Right lobe of liver (tissue), 6 donors: ENCODE results near the gene GPR82. TPM values are rescaled to one million over a fixed set of nuclear protein-coding genes. Genes with fewer than 3 reads are reported as not detected.

Experiments used
- ATAC-seq, 4 donors: fragments of 200-7000 bp; cut with Tn5 transposase; one replicate each; pipeline ENCODE4 v1.9.1; 2020; ENCODE audit warnings: mild to moderate bottlenecking in 4 of 4, moderate library complexity in 4 of 4
- DNase-seq, 3 donors: peaks; one replicate each; pipeline ENCODE4 v3.0.0-alpha.2; 2020
- H3K27ac ChIP-seq, 3 donors: fragments of 200-600 bp; one replicate each; pipeline ENCODE4 v1.8.0; 2022
- H3K27me3 ChIP-seq, 2 donors: fragments of 200-600 bp; one replicate each; pipeline ENCODE4 v1.8.0; 2022
- H3K36me3 ChIP-seq, 4 donors: fragments of 200-600 bp; sonication (generic) in 1 of 4; one replicate each; pipeline versions ENCODE4 v1.5.1 to v1.8.0; 2017 to 2022; ENCODE audit warnings: control low read depth in 1 of 4
- H3K4me1 ChIP-seq, 4 donors: fragments of 200-600 bp; sonication (generic) in 1 of 4; one replicate each; pipeline versions ENCODE4 v1.5.1 to v1.8.0; 2017 to 2022; ENCODE audit warnings: control low read depth in 1 of 4
- H3K4me3 ChIP-seq, 3 donors: fragments of 200-600 bp; one replicate each; pipeline ENCODE4 v1.8.0; 2022
- H3K9me3 ChIP-seq, 4 donors: fragments of 200-600 bp; sonication (generic) in 1 of 4; one replicate each; pipeline versions ENCODE4 v1.5.1 to v1.8.0; 2017 to 2022; ENCODE audit warnings: control low read depth in 1 of 4
- CTCF ChIP-seq, 4 donors: fragments of 200-600 bp in 3 of 4; fragments of 450-650 bp in 1 of 4; IDR thresholded peaks; one replicate each; pipeline versions ENCODE4 v1.5.1 to v1.8.0; 2016 to 2022; ENCODE audit warnings: antibody characterized with exemption in 4 of 4, mild to moderate bottlenecking in 2 of 4
- POLR2A ChIP-seq: fragments of 450-650 bp; IDR thresholded peaks from one replicate; pipeline ENCODE4 v1.6.1; 2017; ENCODE audit warnings: antibody characterized with exemption, mild to moderate bottlenecking
- WGBS: methylation state at CpG from one replicate; pipeline ENCODE4 v1.1.6; 2018; ENCODE audit warnings: low coverage, low lambda C conversion rate; ENCODE audit not compliant: insufficient coverage; ENCODE audit errors: missing lambda C conversion rate; 5-methylcytosine and 5-hydroxymethylcytosine counted together
- intact Hi-C, 2 donors: fragments of 100-400 bp; cut with DNase I; formaldehyde crosslinking; loops; one replicate each; pipeline versions ENCODE4 v1.11.2 to v1.14.1; 2022
- small RNA-seq, 2 experiments: library from RNA; depleted of rRNA; stranded (forward); fragments of <200 nt; gene quantifications; one replicate each; pipeline ENCODE3, GENCODE V24; 2016
- total RNA-seq, 6 experiments: library from RNA; depleted of rRNA in 2 of 6; stranded (reverse); fragments of >200 nt in 2 of 6; fragmentation: NEBNext Ultra II Directional in 3 of 6; extraction: Animal tissue kit (Norgen Biotek cat#: 25700) in 3 of 6; gene quantifications; one replicate each; pipeline versions ENCODE4 v1.1.0 to v1.2.4, GENCODE V29; 2016 to 2023
- donor health status: DM: no; HTN: yes; CAD: no.
- donor health status: DM: no; HTN: no; CAD: no.
- donor health status: DM: no; HTN: no; CAD: no.
- donor health status: DM: no; HTN: yes; CAD: no.
- donor health status: DM: no; HTN: yes; CAD: no.

GPR82 gene
- total RNA-seq, 6 experiments from 2014 or later = 0.06 to 0.44 (median 0.20) TPM

GRCh38 chrX:41779030-41779564, 55.1 kb downstream of the GPR82 start:
- Histone ChIP-seq H3K36me3 (no peaks in the 10 kb centered on the region), H3K27me3 (no peaks in the 10 kb centered on the region), H3K9me3 (no peaks in the 10 kb centered on the region), H3K27ac (no peak overlapping the region), H3K4me1 (no peaks in the 10 kb centered on the region), H3K4me3 (no peak overlapping the region)
- TF ChIP-seq CTCF (IDR thresholded peaks at IDR 0.05) (no peak), POLR2A (no peak)
- intact Hi-C loops = no loop called here
- DNase-seq = no peak
- ATAC-seq = peak in 1 of 4 donors; percentile 59
- 26% methylated on average over 1 of the region's 1 CpG for WGBS

Small RNAs within 50 kb of the gene (small RNA-seq; reads per million reads assigned to genes)
- gene RN7SL144P = 0 reads per million in 2 experiments

Other genes starting within 250 kb of the GPR82 start
- gene GPR34, start 35.2 kb upstream of the GPR82 start, total RNA-seq = 1 to 10 TPM; 1.8 to 3.8 (median 3.2) TPM
- gene CASK, start 199.4 kb downstream of the GPR82 start, total RNA-seq = 10 to 100 TPM; 17.8 to 23.8 (median 20.4) TPM